H9 (cell line): ENCODE data around the gene SRPK2. TPM values are rescaled to one million over a fixed set of nuclear protein-coding genes. Genes with fewer than 3 reads are reported as not detected.

Source experiments
- DNase-seq: peaks from one replicate; pipeline ENCODE4 v3.0.0-alpha.2; 2017
- H2AFZ ChIP-seq: one replicate; pipeline ENCODE4 v1.6.1; 2013; ENCODE audit warnings: mild to moderate bottlenecking, low read length, control low read depth, moderate library complexity
- H2AK5ac ChIP-seq: 2 replicates; pipeline ENCODE4 v1.6.1; 2013; ENCODE audit warnings: low read length, control low read depth, mixed read lengths; ENCODE audit not compliant: insufficient read length
- H2BK120ac ChIP-seq: one replicate; pipeline ENCODE4 v1.6.1; 2013; ENCODE audit warnings: low read depth, mild to moderate bottlenecking, low read length, control low read depth, inconsistent platforms; ENCODE audit not compliant: poor library complexity, severe bottlenecking
- H2BK12ac ChIP-seq: 2 replicates; pipeline ENCODE4 v1.6.1; 2013; ENCODE audit warnings: low read length, control low read depth, mixed read lengths, low read depth; ENCODE audit not compliant: insufficient read length
- H2BK15ac ChIP-seq: 2 replicates; pipeline ENCODE4 v1.6.1; 2013; ENCODE audit warnings: low read depth, low read length, control low read depth
- H2BK20ac ChIP-seq: one replicate; pipeline ENCODE4 v1.6.1; 2013; ENCODE audit warnings: low read depth, mild to moderate bottlenecking, low read length, control low read depth, inconsistent platforms; ENCODE audit not compliant: poor library complexity, severe bottlenecking
- H2BK5ac ChIP-seq: 2 replicates; pipeline ENCODE4 v1.6.1; 2013; ENCODE audit warnings: low read length, control low read depth, mixed read lengths; ENCODE audit not compliant: insufficient read length
- H3K14ac ChIP-seq: 2 replicates; pipeline ENCODE4 v1.6.1; 2013; ENCODE audit warnings: low read length, control low read depth; ENCODE audit not compliant: insufficient read depth
- H3K18ac ChIP-seq: 2 replicates; pipeline ENCODE4 v1.6.1; 2013; ENCODE audit warnings: low read depth, mild to moderate bottlenecking, mixed read lengths, low read length, control low read depth; ENCODE audit not compliant: insufficient read length
- H3K23ac ChIP-seq: 2 replicates; pipeline ENCODE4 v1.6.1; 2013; ENCODE audit warnings: low read length, control low read depth, mixed read lengths, low read depth; ENCODE audit not compliant: insufficient read length
- H3K23me2 ChIP-seq: 2 replicates; pipeline ENCODE4 v1.6.1; 2013; ENCODE audit warnings: low read depth, mild to moderate bottlenecking, mixed read lengths, low read length, control low read depth; ENCODE audit not compliant: insufficient read length, poor library complexity, severe bottlenecking
- H3K27ac ChIP-seq: 2 replicates; pipeline ENCODE4 v1.5.1; 2013; ENCODE audit warnings: low read length, control low read depth, mixed read lengths, low read depth; ENCODE audit not compliant: insufficient read length
- H3K27me3 ChIP-seq: 2 replicates; pipeline ENCODE4 v1.6.1; 2013; ENCODE audit warnings: low read length, control low read depth, inconsistent platforms; ENCODE audit not compliant: insufficient read depth
- H3K4ac ChIP-seq: 2 replicates; pipeline ENCODE4 v1.6.1; 2013; ENCODE audit warnings: low read depth, mild to moderate bottlenecking, control low read depth, inconsistent platforms, low read length, moderate library complexity
- H3K4me1 ChIP-seq: 2 replicates; pipeline ENCODE4 v1.6.1; 2013; ENCODE audit warnings: low read length, control low read depth, inconsistent platforms; ENCODE audit not compliant: insufficient read depth
- H3K4me2 ChIP-seq: 2 replicates; pipeline ENCODE4 v1.6.1; 2013; ENCODE audit warnings: low read length, control low read depth, mixed read lengths; ENCODE audit not compliant: insufficient read length, insufficient read depth
- H3K56ac ChIP-seq: 2 replicates; pipeline ENCODE4 v1.6.1; 2013; ENCODE audit warnings: low read depth, mild to moderate bottlenecking, mixed read lengths, low read length, control low read depth; ENCODE audit not compliant: insufficient read length
- H3K79me1 ChIP-seq: 2 replicates; pipeline ENCODE4 v1.6.1; 2013; ENCODE audit warnings: low read depth, mild to moderate bottlenecking, moderate library complexity, low read length, control low read depth, inconsistent platforms; ENCODE audit not compliant: insufficient read depth, poor library complexity, severe bottlenecking
- H3K79me2 ChIP-seq: 2 replicates; pipeline ENCODE4 v1.6.1; 2013; ENCODE audit warnings: low read length, control low read depth, inconsistent platforms; ENCODE audit not compliant: insufficient read depth
- H3K9ac ChIP-seq: 2 replicates; pipeline ENCODE4 v1.6.1; 2013; ENCODE audit warnings: low read length, control low read depth, mixed read lengths; ENCODE audit not compliant: insufficient read length; ENCODE audit errors: extremely low read depth
- H3K9me3 ChIP-seq: one replicate; pipeline ENCODE4 v1.6.1; 2013; ENCODE audit warnings: low read depth, low read length, inconsistent platforms; ENCODE audit not compliant: control insufficient read depth
- H3T11ph ChIP-seq: one replicate; pipeline ENCODE4 v1.6.1; 2013; ENCODE audit warnings: mild to moderate bottlenecking, low read length, control low read depth, inconsistent platforms
- H4K20me1 ChIP-seq: one replicate; pipeline ENCODE4 v1.6.1; 2013; ENCODE audit not compliant: control insufficient read depth, insufficient read length, insufficient read depth
- H4K5ac ChIP-seq: 2 replicates; pipeline ENCODE4 v1.6.1; 2013; ENCODE audit warnings: low read depth, mild to moderate bottlenecking, mixed read lengths, low read length, control low read depth; ENCODE audit not compliant: insufficient read length
- H4K8ac ChIP-seq: replicated peaks from 2 replicates; pipeline ENCODE4 v1.6.1; 2013; ENCODE audit warnings: low read length, control low read depth, mixed read lengths, low read depth; ENCODE audit not compliant: insufficient read length
- H4K91ac ChIP-seq: 2 replicates; pipeline ENCODE4 v1.6.1; 2013; ENCODE audit warnings: low read depth, mild to moderate bottlenecking, moderate library complexity, mixed read lengths, low read length, control low read depth; ENCODE audit not compliant: insufficient read length
- H3K27ac Mint-ChIP-seq, 3 experiments: 2 replicates in 2 of 3; 3 replicates in 1 of 3; pipeline ENCODE4 v1.8.0; 2020 to 2021; ENCODE audit warnings: mixed read lengths in 3 of 3, mild to moderate bottlenecking in 1 of 3, moderate library complexity in 1 of 3
- H3K27me3 Mint-ChIP-seq: 2 replicates; pipeline ENCODE4 v1.8.0; 2021; ENCODE audit warnings: low read depth, mild to moderate bottlenecking, moderate library complexity, mixed read lengths
- H3K36me3 Mint-ChIP-seq, 3 experiments: 2 replicates in 2 of 3; 3 replicates in 1 of 3; pipeline ENCODE4 v1.8.0; 2020 to 2021; ENCODE audit warnings: low read depth in 3 of 3, mixed read lengths in 3 of 3; ENCODE audit not compliant: insufficient read depth in 1 of 3
- H3K4me1 Mint-ChIP-seq, 2 experiments: 2 replicates each; pipeline ENCODE4 v1.8.0; 2020; ENCODE audit warnings: mixed read lengths in 2 of 2
- H3K4me3 Mint-ChIP-seq, 2 experiments: 2 replicates in 1 of 2; 3 replicates in 1 of 2; pipeline ENCODE4 v1.8.0; 2020 to 2021; ENCODE audit warnings: mild to moderate bottlenecking in 2 of 2, mixed read lengths in 2 of 2, moderate library complexity in 1 of 2
- H3K9me3 Mint-ChIP-seq, 2 experiments: 2 replicates in 1 of 2; 3 replicates in 1 of 2; pipeline ENCODE4 v1.8.0; 2020; ENCODE audit warnings: mild to moderate bottlenecking in 2 of 2, mixed read lengths in 2 of 2, moderate library complexity in 1 of 2
- CTCF ChIP-seq: fragments of 200-600 bp; sonication (generic); conservative IDR thresholded peaks from 3 replicates; pipeline ENCODE4 v1.8.0; 2021; ENCODE audit warnings: antibody characterized with exemption, mild to moderate bottlenecking
- WGBS: extraction: QIAGEN DNeasy Blood & Tissue Kit; methylation state at CpG from one replicate; pipeline ENCODE4 v1.1.7; 2013; ENCODE audit warnings: missing lambda C conversion rate, low lambda C conversion rate, mixed read lengths; ENCODE audit not compliant: insufficient read length; ENCODE audit errors: extremely low coverage; 5-methylcytosine and 5-hydroxymethylcytosine counted together
- total RNA-seq: library from RNA; stranded (reverse); gene quantifications from 2 replicates; pipeline ENCODE4 v1.2.1, GENCODE V29; 2021

Gene SRPK2
- total RNA-seq, 1 experiment from 2014 or later: 41.1 TPM

GRCh38 chr7:105137898-105138297 is 250.8 kb downstream of the SRPK2 start:
- no peak for TF ChIP-seq CTCF
- H3K27ac Mint-ChIP-seq: no peak overlapping the region
- no peaks in the 10 kb centered on the region for H4K20me1 ChIP-seq

More at GRCh38 chr7:105137898-105138297, 250.8 kb downstream of the SRPK2 start:
- H3K27me3 Mint-ChIP-seq: no peaks in the 10 kb centered on the region
- no peaks in the 10 kb centered on the region for H3K79me1 ChIP-seq
- H2BK20ac ChIP-seq: no peak overlapping the region
- no peak overlapping the region for H2BK5ac ChIP-seq
- H3K27me3 ChIP-seq: no peaks in the 10 kb centered on the region
- H2AFZ ChIP-seq: no peak overlapping the region
- H3K4me2 ChIP-seq: no peak overlapping the region
- H3K18ac ChIP-seq: no peak overlapping the region
- no peaks in the 10 kb centered on the region for H3K23me2 ChIP-seq
- H3K9me3 Mint-ChIP-seq: no peaks in the 10 kb centered on the region
- DNase-seq: no peak
- no peak overlapping the region for H2BK12ac ChIP-seq
- no peak overlapping the region for H4K5ac ChIP-seq
- no peaks in the 10 kb centered on the region for H3K4me1 ChIP-seq
- H3K36me3 Mint-ChIP-seq: peaks cover 5 to 32% (median 18%) of the 10 kb centered on the region in 3 experiments; a peak in 6 of 7 replicates
- no peak overlapping the region for H2AK5ac ChIP-seq
- H3K4ac ChIP-seq: no peak overlapping the region
- no peak overlapping the region for H2BK15ac ChIP-seq
- no peak overlapping the region for H3K4me3 Mint-ChIP-seq
- H3K9ac ChIP-seq: no peak overlapping the region
- no peak overlapping the region for H3K14ac ChIP-seq
- no peak overlapping the region for H2BK120ac ChIP-seq
- 100% methylated on average over 1 of the region's 4 CpGs for WGBS
- no peak overlapping the region for H4K91ac ChIP-seq
- no peak overlapping the region for H3K56ac ChIP-seq
- H3K27ac ChIP-seq: no peak overlapping the region
- 0 out of 2 replicates have a peak, but pooled peaks cover 2% of the 10 kb centered on the region for H3K79me2 ChIP-seq
- H3K23ac ChIP-seq: no peak overlapping the region
- no peaks in the 10 kb centered on the region for H3K9me3 ChIP-seq
- no peak overlapping the region for H3T11ph ChIP-seq
- no peak overlapping the region for H4K8ac ChIP-seq
- H3K4me1 Mint-ChIP-seq: peaks cover 0 to 4% of the 10 kb centered on the region in 2 experiments; a peak in 3 of 4 replicates
